IMR-90 (cell line): ENCODE measurements around the gene DHCR7. TPM values are rescaled to one million over a fixed set of nuclear protein-coding genes. Genes with fewer than 3 reads are reported as not detected.

ENCODE experiments used
- ATAC-seq: fragments of 200-7000 bp; cut with Tn5 transposase; 2 replicates; pipeline ENCODE4 v1.9.1; 2020; ENCODE audit warnings: low read depth, mild to moderate bottlenecking, moderate library complexity
- BruUV-seq: library from RNA; stranded (reverse); fragments of 400-500 nt; replicated peaks from 2 replicates; lab custom pipeline; 2021; lab: Mats Ljungman, UMichigan
- CTCF ChIA-PET: fragments of 300-600 bp; formaldehyde crosslinking; extraction: SDS; loops from one replicate; lab custom pipeline; 2021; ENCODE audit warnings: antibody characterized with exemption; lab: Yijun Ruan, JAX
- POLR2A ChIA-PET: fragments of 300-600 bp; sonication (Branson Sonifier 250); formaldehyde crosslinking; loops from one replicate; lab custom pipeline; 2022; ENCODE audit warnings: antibody characterized with exemption; ENCODE audit not compliant: unreplicated experiment; lab: Charles Lee
- DNase-seq: peaks from one replicate; pipeline ENCODE4 v3.0.0; 2013
- H2AFZ ChIP-seq: replicated peaks from 2 replicates; pipeline ENCODE3; 2013; ENCODE audit warnings: low read length, mild to moderate bottlenecking; ENCODE audit not compliant: poor library complexity
- H2AK5ac ChIP-seq: 2 replicates; pipeline ENCODE4 v1.6.1; 2013; ENCODE audit warnings: low read depth, low read length, inconsistent platforms
- H2AK9ac ChIP-seq: replicated peaks from 2 replicates; pipeline ENCODE3; 2013; ENCODE audit warnings: mild to moderate bottlenecking, low read depth, low read length, moderate library complexity; ENCODE audit not compliant: poor library complexity
- H2BK120ac ChIP-seq: 2 replicates; pipeline ENCODE4 v1.6.1; 2013; ENCODE audit warnings: low read depth, low read length, inconsistent platforms
- H2BK15ac ChIP-seq: 3 replicates; pipeline ENCODE4 v1.6.1; 2013; ENCODE audit warnings: low read depth, low read length, inconsistent platforms
- H2BK20ac ChIP-seq: 2 replicates; pipeline ENCODE4 v1.6.1; 2013; ENCODE audit warnings: low read depth, mild to moderate bottlenecking, inconsistent platforms, low read length, moderate library complexity
- H2BK5ac ChIP-seq: 2 replicates; pipeline ENCODE4 v1.6.1; 2013; ENCODE audit warnings: mild to moderate bottlenecking, low read depth, low read length, inconsistent platforms; ENCODE audit not compliant: poor library complexity, severe bottlenecking
- H3K14ac ChIP-seq: replicated peaks from 2 replicates; pipeline ENCODE4 v1.6.1; 2013; ENCODE audit warnings: low read depth, low read length, inconsistent platforms
- H3K18ac ChIP-seq: 2 replicates; pipeline ENCODE4 v1.6.1; 2013; ENCODE audit warnings: low read depth, low read length, control low read depth
- H3K23ac ChIP-seq: 2 replicates; pipeline ENCODE4 v1.6.1; 2013; ENCODE audit warnings: low read depth, low read length, inconsistent platforms
- H3K27ac ChIP-seq: 2 replicates; pipeline ENCODE4 v1.5.1; 2013; ENCODE audit warnings: mild to moderate bottlenecking, control low read depth, low read length; ENCODE audit not compliant: insufficient read depth
- H3K27me3 ChIP-seq: 2 replicates; pipeline ENCODE4 v1.6.1; 2013; ENCODE audit warnings: low read length; ENCODE audit not compliant: control insufficient read depth, insufficient read depth
- H3K36me3 ChIP-seq: 2 replicates; pipeline ENCODE4 v1.6.1; 2013; ENCODE audit warnings: low read length, mixed read lengths; ENCODE audit not compliant: control insufficient read depth, insufficient read depth
- H3K4ac ChIP-seq: 2 replicates; pipeline ENCODE4 v1.6.1; 2013; ENCODE audit warnings: low read depth, low read length, inconsistent platforms
- H3K4me1 ChIP-seq: 2 replicates; pipeline ENCODE4 v1.6.1; 2013; ENCODE audit warnings: low read length, mixed read lengths; ENCODE audit not compliant: control insufficient read depth, insufficient read depth
- H3K4me2 ChIP-seq: 2 replicates; pipeline ENCODE4 v1.6.1; 2013; ENCODE audit warnings: low read depth, mild to moderate bottlenecking, control low read depth, low read length, moderate library complexity
- H3K4me3 ChIP-seq: 2 replicates; pipeline ENCODE4 v1.5.1; 2013; ENCODE audit warnings: low read depth, mild to moderate bottlenecking, control low read depth, low read length, moderate library complexity; ENCODE audit not compliant: insufficient read depth
- H3K56ac ChIP-seq: 2 replicates; pipeline ENCODE4 v1.6.1; 2013; ENCODE audit warnings: low read length, inconsistent platforms; ENCODE audit not compliant: insufficient read depth; ENCODE audit errors: extremely low read depth
- H3K79me1 ChIP-seq, 2 experiments: 2 replicates each; pipeline ENCODE4 v1.6.1; 2013; ENCODE audit warnings: low read length in 2 of 2, inconsistent platforms in 1 of 2, low read depth in 1 of 2
- H3K9ac ChIP-seq: 2 replicates; pipeline ENCODE4 v1.6.1; 2013; ENCODE audit warnings: low read depth, low read length, control low read depth
- H3K9me1 ChIP-seq: 2 replicates; pipeline ENCODE4 v1.6.1; 2013; ENCODE audit warnings: low read length, inconsistent platforms; ENCODE audit not compliant: insufficient read depth
- H3K9me3 ChIP-seq: 2 replicates; pipeline ENCODE4 v1.6.1; 2013; ENCODE audit warnings: low read length; ENCODE audit not compliant: control insufficient read depth, insufficient read depth
- H4K20me1 ChIP-seq: 2 replicates; pipeline ENCODE4 v1.6.1; 2013; ENCODE audit warnings: low read length, inconsistent platforms; ENCODE audit not compliant: insufficient read depth
- H4K5ac ChIP-seq: 2 replicates; pipeline ENCODE4 v1.6.1; 2013; ENCODE audit warnings: mild to moderate bottlenecking, low read depth, low read length, control low read depth
- H4K8ac ChIP-seq, 2 experiments: 2 replicates each; pipeline ENCODE4 v1.6.1; 2013; ENCODE audit warnings: low read depth in 2 of 2, low read length in 2 of 2, control low read depth in 1 of 2, inconsistent platforms in 1 of 2
- H4K91ac ChIP-seq: 2 replicates; pipeline ENCODE4 v1.6.1; 2013; ENCODE audit warnings: low read depth, low read length, inconsistent platforms; ENCODE audit not compliant: insufficient read depth
- BHLHE40 ChIP-seq: fragments of 150-350 bp; IDR thresholded peaks from 2 replicates; pipeline ENCODE4 v1.6.1; 2016; ENCODE audit warnings: mild to moderate bottlenecking, low read depth, low read length
- CEBPB ChIP-seq: IDR thresholded peaks from 2 replicates; pipeline ENCODE4 v1.6.1; 2012; ENCODE audit warnings: low read depth, low read length, improper control_type of control experiment
- CHD1 ChIP-seq: IDR thresholded peaks from 2 replicates; pipeline ENCODE4 v1.6.1; 2012; ENCODE audit warnings: low read depth, low read length, improper control_type of control experiment
- CTCF ChIP-seq: conservative IDR thresholded peaks from 2 replicates; pipeline ENCODE4 v1.5.1; 2012; ENCODE audit warnings: mild to moderate bottlenecking, low read depth, low read length, improper control_type of control experiment
- ELK1 ChIP-seq: fragments of 150-350 bp; IDR thresholded peaks from 2 replicates; pipeline ENCODE4 v1.6.1; 2016; ENCODE audit warnings: low read depth, mild to moderate bottlenecking, low read length, moderate library complexity, borderline replicate concordance
- FOS ChIP-seq: fragments of 150-350 bp; IDR thresholded peaks from 2 replicates; pipeline ENCODE4 v1.6.1; 2016; ENCODE audit warnings: low read depth, low read length
- MAFK ChIP-seq: IDR thresholded peaks from 2 replicates; pipeline ENCODE4 v1.6.1; 2012; ENCODE audit warnings: low read depth, low read length, improper control_type of control experiment
- MAZ ChIP-seq: IDR thresholded peaks from 2 replicates; pipeline ENCODE4 v1.6.1; 2012; ENCODE audit warnings: low read depth, mild to moderate bottlenecking, low read length, improper control_type of control experiment, moderate library complexity, borderline replicate concordance
- MXI1 ChIP-seq: IDR thresholded peaks from 2 replicates; pipeline ENCODE4 v1.6.1; 2012; ENCODE audit warnings: low read depth, mild to moderate bottlenecking, low read length, moderate library complexity, borderline replicate concordance
- NFE2L2 ChIP-seq: fragments of 150-350 bp; IDR thresholded peaks from 2 replicates; pipeline ENCODE4 v1.6.1; 2016; ENCODE audit warnings: low read depth, mild to moderate bottlenecking, low read length
- POLR2A ChIP-seq: IDR thresholded peaks from 2 replicates; pipeline ENCODE4 v1.6.1; 2012; ENCODE audit warnings: mild to moderate bottlenecking, low read depth, low read length
- RAD21 ChIP-seq: IDR thresholded peaks from 2 replicates; pipeline ENCODE4 v1.6.1; 2012; ENCODE audit warnings: low read length, improper control_type of control experiment
- RCOR1 ChIP-seq: IDR thresholded peaks from 2 replicates; pipeline ENCODE4 v1.6.1; 2012; ENCODE audit warnings: mild to moderate bottlenecking, low read length, improper control_type of control experiment; ENCODE audit not compliant: insufficient replicate concordance
- RFX5 ChIP-seq: IDR thresholded peaks from 2 replicates; pipeline ENCODE4 v1.8.0; 2012; ENCODE audit warnings: low read depth, mild to moderate bottlenecking, low read length, moderate library complexity
- SMC3 ChIP-seq: fragments of 150-350 bp; IDR thresholded peaks from 2 replicates; pipeline ENCODE4 v1.6.1; 2016; ENCODE audit warnings: low read depth, mild to moderate bottlenecking, antibody characterized with exemption, low read length, moderate library complexity
- WGBS, 2 experiments: methylation state at CpG; one replicate each; pipeline versions ENCODE4 v1.1.5 to v1.1.7; 2013; ENCODE audit warnings: missing lambda C conversion rate in 2 of 2; ENCODE audit not compliant: insufficient read length in 1 of 2; ENCODE audit errors: extremely low coverage in 2 of 2; 5-methylcytosine and 5-hydroxymethylcytosine counted together
- dilution Hi-C: fragments of 300-500 bp; cut with HindIII; formaldehyde crosslinking; loops from one replicate; pipeline ENCODE4 v1.14.3; 2018; ENCODE audit warnings: low sequenced_read_pairs; ENCODE audit not compliant: unreplicated experiment
- in situ Hi-C: fragments of 300-500 bp; cut with MboI; formaldehyde crosslinking; loops from 3 replicates; pipeline ENCODE4 v1.14.3; 2019; ENCODE audit warnings: low sequenced_read_pairs, inconsistent platforms, mixed read lengths
- intact Hi-C: fragments of 100-400 bp; cut with micrococcal nuclease; formaldehyde crosslinking; loops from 2 replicates; pipeline ENCODE4 v1.10.0; 2022
- polyA plus RNA-seq, 3 experiments: library from polyadenylated mRNA; depleted of rRNA; stranded (reverse); fragments of >200 nt; gene quantifications; 2 replicates each; pipeline ENCODE4 v1.2.3, GENCODE V29; 2012; ENCODE audit warnings: low replicate concordance in 1 of 3
- total RNA-seq: library from RNA; depleted of rRNA; stranded (reverse); fragments of >200 nt; gene quantifications from 2 replicates; pipeline ENCODE4 v1.2.3, GENCODE V29; 2012
- TF ChIP-seq, protein P1 (sequence below): fragments of 150-350 bp; IDR thresholded peaks from 2 replicates; pipeline ENCODE4 v1.6.1; 2017; ENCODE audit warnings: mild to moderate bottlenecking, antibody characterized with exemption, low read length, low read depth

The DHCR7 gene
- total and polyA plus RNA-seq, 2 of the 4 experiments (the other 2 are of a cell fraction), result 22.0 to 43.3 TPM

- H3K4me1 ChIP-seq, result no peaks in the 10 kb centered on the region
- H2AK5ac ChIP-seq, result no peak overlapping the region
- no peaks in the 10 kb centered on the region for H4K20me1 ChIP-seq
- no peak overlapping the region for H3K18ac ChIP-seq
- ChIA-PET CTCF (no interaction called here), POLR2A (no interaction called here)
- no peaks in the 10 kb centered on the region for H3K79me1 ChIP-seq
- H3K4me3 ChIP-seq, result no peak overlapping the region
- no peak overlapping the region for H2AFZ ChIP-seq
- no peak overlapping the region for H3K4ac ChIP-seq
- H2BK5ac ChIP-seq, result no peak overlapping the region
- no peak overlapping the region for H3K23ac ChIP-seq
- H3K36me3 ChIP-seq, result no peaks in the 10 kb centered on the region
- H3K27ac ChIP-seq, result no peak overlapping the region
- no peak overlapping the region for H3K4me2 ChIP-seq
- no peak overlapping the region for H4K91ac ChIP-seq
- no peak overlapping the region for H4K5ac ChIP-seq
- TF ChIP-seq NFE2L2 (no peak), BHLHE40 (no peak), POLR2A (no peak), SMC3 (no peak), CHD1 (no peak), CTCF (no peak), RFX5 (no peak), ELK1 (no peak), RCOR1 (no peak), MXI1 (no peak), FOS (no peak), RAD21 (no peak), CEBPB (no peak), MAFK (no peak), MAZ (no peak)
- TF ChIP-seq, protein P1, sequence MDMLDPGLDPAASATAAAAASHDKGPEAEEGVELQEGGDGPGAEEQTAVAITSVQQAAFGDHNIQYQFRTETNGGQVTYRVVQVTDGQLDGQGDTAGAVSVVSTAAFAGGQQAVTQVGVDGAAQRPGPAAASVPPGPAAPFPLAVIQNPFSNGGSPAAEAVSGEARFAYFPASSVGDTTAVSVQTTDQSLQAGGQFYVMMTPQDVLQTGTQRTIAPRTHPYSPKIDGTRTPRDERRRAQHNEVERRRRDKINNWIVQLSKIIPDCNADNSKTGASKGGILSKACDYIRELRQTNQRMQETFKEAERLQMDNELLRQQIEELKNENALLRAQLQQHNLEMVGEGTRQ, result no peak
- no peak overlapping the region for H3K14ac ChIP-seq
- no peak overlapping the region for H2BK20ac ChIP-seq
- H3K9me3 ChIP-seq, result no peaks in the 10 kb centered on the region
- ATAC-seq (no peak), DNase-seq (no peak)
- no peak overlapping the region for H2AK9ac ChIP-seq
- H3K9me1 ChIP-seq, result no peaks in the 10 kb centered on the region
- peaks cover 22% of the 10 kb centered on the region for H3K27me3 ChIP-seq
- H3K56ac ChIP-seq, result no peak overlapping the region
- intact Hi-C loops, result loop anchor here (10.0 kb wide), 1 partner anchor 301 kb away; no protein-coding TSS in a partner anchor
- BruUV-seq, result no TSS peak
- no peak overlapping the region for H2BK15ac ChIP-seq
- dilution Hi-C loops, result no loop called here
- no peak overlapping the region for H2BK120ac ChIP-seq
- no peak overlapping the region for H3K9ac ChIP-seq
- WGBS, 2 experiments, result 80% methylated on average over 1 of the region's 2 CpGs; no CpG with 5 or more reads in 1 of the 2 experiments
- in situ Hi-C loops, result no loop called here
- H4K8ac ChIP-seq, result no peak overlapping the region
Observed at GRCh38 chr11:71425409-71425808, 22.8 kb downstream of the DHCR7 start.
